Spinal cord (tissue), 10 donors: ENCODE measurements around the gene PHYHD1. TPM values are rescaled to one million over a fixed set of nuclear protein-coding genes. Genes with fewer than 3 reads are reported as not detected.

Experiments used
- DNase-seq, 6 donors: peaks; one replicate each; pipeline versions ENCODE4 v3.0.0 to v3.0.0-alpha.2; 2013 to 2015; ENCODE audit warnings: low spot score in 6 of 6, low read depth in 4 of 6
- H3K27ac ChIP-seq: one replicate; pipeline ENCODE4 v1.5.1; 2013; ENCODE audit warnings: low read depth, low read length, control low read depth
- H3K27me3 ChIP-seq: one replicate; pipeline ENCODE4 v1.6.1; 2013; ENCODE audit warnings: low read length; ENCODE audit not compliant: control insufficient read depth, insufficient read depth
- H3K36me3 ChIP-seq: one replicate; pipeline ENCODE4 v1.6.1; 2013; ENCODE audit warnings: low read length; ENCODE audit not compliant: control insufficient read depth, insufficient read depth
- H3K4me1 ChIP-seq: one replicate; pipeline ENCODE4 v1.6.1; 2013; ENCODE audit warnings: low read length; ENCODE audit not compliant: control insufficient read depth, insufficient read depth
- H3K4me3 ChIP-seq: one replicate; pipeline ENCODE4 v1.5.1; 2013; ENCODE audit warnings: low read depth, low read length, control low read depth
- H3K9me3 ChIP-seq: one replicate; pipeline ENCODE4 v1.6.1; 2013; ENCODE audit warnings: low read length; ENCODE audit not compliant: control insufficient read depth, insufficient read depth
- WGBS: methylation state at CpG from one replicate; pipeline ENCODE4 v1.1.5; 2013; ENCODE audit warnings: missing lambda C conversion rate; ENCODE audit not compliant: insufficient coverage; 5-methylcytosine and 5-hydroxymethylcytosine counted together
- polyA plus RNA-seq, 2 donors: library from polyadenylated mRNA; unstranded; fragments of 120-200 nt; gene quantifications; one replicate each; pipeline ENCODE4 v1.2.1, GENCODE V29; 2013; ENCODE audit not compliant: insufficient read length in 2 of 2
- total RNA-seq, 2 donors: library from RNA; depleted of rRNA in 1 of 2; stranded (reverse); fragments of 120-200 nt in 1 of 2; fragments of >200 nt in 1 of 2; gene quantifications; one replicate each; pipeline versions ENCODE4 v1.2.3 to v1.2.4, GENCODE V29; 2013 to 2014
- donor health status: healthy.

Gene PHYHD1
- total and polyA plus RNA-seq, 4 donors, result 7.8 to 29.9 (median 25.3) TPM

DNA sequence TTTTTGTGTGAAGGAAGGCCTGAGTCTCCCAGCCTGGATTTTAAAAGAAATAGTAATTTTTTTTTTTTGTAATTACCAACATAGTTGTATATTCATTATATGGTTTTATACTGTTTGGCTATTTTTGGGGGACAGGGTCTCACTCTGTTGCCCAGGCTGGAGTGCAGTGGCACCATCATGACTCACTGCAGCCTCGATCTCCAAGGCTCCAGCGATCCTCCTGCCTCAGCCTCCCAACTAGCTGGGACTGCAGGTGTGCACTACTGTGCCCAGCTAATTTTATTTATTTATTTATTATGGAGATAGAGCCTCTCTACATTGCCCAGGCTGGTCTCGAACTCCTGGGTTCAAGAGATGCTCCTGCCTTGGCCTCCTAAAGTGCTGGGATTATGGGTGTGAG lies 33.7 kb upstream of the PHYHD1 start:
- WGBS, result 80% methylated on average over 1 of the region's 3 CpGs
- peaks cover 60% of the 10 kb centered on the region for H3K36me3 ChIP-seq
- no peak overlapping the region for H3K4me3 ChIP-seq
- H3K27me3 ChIP-seq, result no peaks in the 10 kb centered on the region
- no peak overlapping the region for H3K27ac ChIP-seq
- no peaks in the 10 kb centered on the region for H3K9me3 ChIP-seq
- H3K4me1 ChIP-seq, result peaks cover 55% of the 10 kb centered on the region
- no peak for DNase-seq

DNA sequence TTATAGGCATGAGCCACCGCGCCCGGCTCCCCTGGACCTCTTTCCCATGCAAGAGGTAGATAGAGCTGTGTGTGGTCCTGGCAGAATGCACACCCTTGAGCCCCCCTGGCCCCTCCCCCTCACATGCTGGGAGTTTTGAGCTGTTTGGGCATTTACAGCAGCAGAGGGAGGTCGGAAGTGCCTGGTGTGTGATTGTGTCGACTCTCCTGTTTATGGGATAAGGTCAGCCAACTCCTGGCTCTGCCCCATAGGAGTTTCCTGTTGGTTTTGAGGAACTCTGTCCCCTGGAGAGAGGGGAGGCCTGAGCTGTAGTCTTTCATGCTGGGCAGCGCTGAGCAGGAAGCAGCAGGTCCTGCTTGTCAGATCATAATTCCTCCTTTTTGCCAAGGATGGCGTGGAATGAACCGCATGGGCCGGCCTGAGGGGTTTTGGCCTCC lies 32.9 kb upstream of the PHYHD1 start:
- Histone ChIP-seq H3K27ac (no peak overlapping the region), H3K36me3 (peaks cover 69% of the 10 kb centered on the region), H3K27me3 (no peaks in the 10 kb centered on the region), H3K4me3 (no peak overlapping the region), H3K4me1 (peaks cover 58% of the 10 kb centered on the region), H3K9me3 (no peaks in the 10 kb centered on the region)
- WGBS, result 14% methylated on average over 6 of the region's 9 CpGs
- DNase-seq, result peak in 2 of 6 donors; percentile 16 to 66

DNA sequence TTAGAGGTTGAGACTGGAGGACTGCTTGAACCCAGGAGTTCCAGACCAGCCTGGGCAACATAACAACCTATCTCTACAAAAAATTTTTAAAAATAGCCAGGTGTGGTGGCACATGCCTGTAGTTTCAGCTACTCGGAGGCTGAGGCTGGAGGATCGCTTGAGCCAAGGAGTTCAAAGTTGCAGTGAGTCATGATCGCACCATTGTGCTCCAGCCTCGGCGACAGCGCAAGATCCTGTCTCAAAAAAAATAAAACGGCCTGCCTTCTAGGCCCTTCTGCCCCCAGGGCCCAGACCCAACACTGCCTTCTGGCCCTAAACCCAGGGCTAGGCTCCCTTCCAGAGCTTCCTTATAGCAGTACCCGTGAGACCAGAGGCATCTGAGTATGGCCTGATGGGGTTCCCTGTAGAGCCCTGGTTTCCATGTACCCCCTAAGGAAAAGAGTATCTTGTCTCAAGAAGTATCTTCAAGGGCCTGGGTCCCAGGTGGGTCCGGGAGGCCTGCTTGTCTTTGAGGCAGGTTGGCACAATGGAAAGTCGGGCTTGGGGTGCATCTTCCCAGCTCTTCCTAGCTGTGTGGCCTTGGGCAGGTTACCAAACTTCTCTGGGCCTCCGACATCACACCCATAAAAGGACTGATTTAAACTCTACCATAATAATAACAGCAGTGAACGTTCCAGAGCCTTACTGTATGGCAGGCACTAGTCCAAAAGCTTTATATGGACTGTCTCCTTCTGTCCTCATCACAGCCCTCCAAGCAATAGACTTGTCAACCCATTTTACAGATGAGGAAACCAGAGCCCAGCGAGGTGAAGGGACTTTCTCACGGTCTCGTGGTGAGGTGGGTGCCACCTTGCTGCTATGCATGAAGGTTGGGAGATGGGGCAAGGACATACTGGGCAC lies 29.2 kb upstream of the PHYHD1 start:
- Histone ChIP-seq H3K4me3 (no peak overlapping the region), H3K27ac (peak overlapping the region; percentile 78), H3K36me3 (peaks cover 59% of the 10 kb centered on the region), H3K27me3 (no peaks in the 10 kb centered on the region), H3K9me3 (no peaks in the 10 kb centered on the region), H3K4me1 (peaks cover 44% of the 10 kb centered on the region)
- DNase-seq, result no peak
- WGBS, result 92% methylated on average over 15 of the region's 15 CpGs

DNA sequence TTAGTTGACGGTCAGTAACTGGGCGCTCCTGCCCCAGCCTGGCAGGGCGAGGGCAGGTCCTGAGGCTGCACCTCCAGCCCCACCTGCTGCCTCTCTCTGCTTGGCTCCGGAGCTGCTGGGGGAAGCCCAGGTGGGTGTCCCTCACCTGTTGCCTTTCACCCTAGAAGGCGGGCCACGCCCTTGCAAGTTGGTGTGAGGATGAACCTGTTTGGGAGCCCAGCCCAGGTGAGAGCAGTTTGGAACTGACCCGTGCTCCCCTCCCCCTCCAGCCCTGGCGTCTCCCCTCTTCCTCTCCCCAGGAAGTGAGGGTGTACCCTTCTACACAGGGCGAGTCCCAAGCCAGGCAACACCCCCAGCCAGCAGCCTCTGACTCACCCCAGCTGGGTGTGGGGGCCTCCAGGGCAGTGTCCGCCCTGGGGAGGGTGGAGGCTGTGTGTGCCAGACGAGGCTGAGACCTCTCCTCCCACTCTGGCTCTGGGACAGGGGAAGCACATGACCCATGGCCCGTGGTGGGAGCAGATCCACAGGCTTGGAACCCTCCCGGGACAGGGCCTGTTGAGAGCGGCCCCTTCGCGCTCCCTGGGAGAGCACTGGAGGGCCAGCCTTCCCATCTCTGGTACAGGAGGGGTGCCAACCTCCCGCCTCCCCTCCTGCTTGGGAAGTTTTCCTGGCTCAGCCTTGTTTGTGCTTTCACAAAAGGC lies 28.4 kb upstream of the PHYHD1 start:
- peak in 3 of 6 donors; percentile 68 to 91 (median 69) for DNase-seq
- Histone ChIP-seq H3K36me3 (peaks cover 57% of the 10 kb centered on the region), H3K27me3 (no peaks in the 10 kb centered on the region), H3K27ac (peak overlapping the region; percentile 78), H3K4me1 (peaks cover 44% of the 10 kb centered on the region), H3K9me3 (no peaks in the 10 kb centered on the region), H3K4me3 (no peak overlapping the region)
- 57% methylated on average over 12 of the region's 17 CpGs for WGBS

DNA sequence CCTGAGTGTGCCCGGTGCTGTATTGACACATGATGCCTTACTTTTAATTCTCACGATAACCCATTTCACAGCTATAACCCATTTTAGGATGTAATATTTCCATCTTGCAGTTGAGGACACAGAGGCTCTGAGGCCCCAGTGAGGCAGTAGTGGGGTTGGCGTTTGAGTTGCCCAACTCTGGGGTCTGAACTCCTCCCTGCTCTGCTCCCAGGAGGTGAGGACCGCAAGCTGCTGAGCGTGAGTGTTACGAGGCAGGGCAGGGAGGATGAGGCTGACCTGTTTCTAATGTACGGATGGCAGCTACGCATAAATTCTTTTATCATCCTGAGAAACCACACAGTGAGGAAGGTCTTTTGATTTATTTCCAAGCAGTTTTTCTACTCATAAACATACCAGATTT lies 27.4 kb upstream of the PHYHD1 start:
- H3K4me1 ChIP-seq, result peaks cover 40% of the 10 kb centered on the region
- peaks cover 54% of the 10 kb centered on the region for H3K36me3 ChIP-seq
- peak overlapping the region; percentile 78 for H3K27ac ChIP-seq
- H3K4me3 ChIP-seq, result no peak overlapping the region
- 60% methylated on average over 2 of the region's 8 CpGs for WGBS
- no peak for DNase-seq
- H3K9me3 ChIP-seq, result no peaks in the 10 kb centered on the region
- H3K27me3 ChIP-seq, result no peaks in the 10 kb centered on the region

DNA sequence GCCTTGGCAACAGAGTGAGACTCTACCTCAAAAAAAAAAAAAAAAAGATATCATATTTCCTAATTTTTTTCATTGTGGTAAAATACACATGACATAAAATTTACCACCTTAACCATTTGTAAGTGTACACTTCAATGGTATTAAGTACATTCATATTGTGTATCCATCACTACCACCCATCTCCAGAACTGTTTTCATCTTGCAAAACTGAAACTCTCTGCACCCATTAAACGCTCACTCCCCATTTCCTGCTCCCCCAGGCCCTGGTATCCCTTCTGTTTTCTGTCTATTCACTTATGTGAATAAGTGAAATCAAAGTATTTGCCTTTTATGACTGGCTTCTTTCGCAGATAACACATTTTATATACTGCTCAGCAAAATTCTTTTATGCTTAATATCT lies 26.0 kb upstream of the PHYHD1 start:
- H3K4me1 ChIP-seq, result peaks cover 43% of the 10 kb centered on the region
- H3K27ac ChIP-seq, result no peak overlapping the region
- DNase-seq, result no peak
- no CpG with 5 or more reads among the region's 2 CpGs for WGBS
- H3K9me3 ChIP-seq, result no peaks in the 10 kb centered on the region
- H3K36me3 ChIP-seq, result peaks cover 57% of the 10 kb centered on the region
- no peaks in the 10 kb centered on the region for H3K27me3 ChIP-seq
- no peak overlapping the region for H3K4me3 ChIP-seq

DNA sequence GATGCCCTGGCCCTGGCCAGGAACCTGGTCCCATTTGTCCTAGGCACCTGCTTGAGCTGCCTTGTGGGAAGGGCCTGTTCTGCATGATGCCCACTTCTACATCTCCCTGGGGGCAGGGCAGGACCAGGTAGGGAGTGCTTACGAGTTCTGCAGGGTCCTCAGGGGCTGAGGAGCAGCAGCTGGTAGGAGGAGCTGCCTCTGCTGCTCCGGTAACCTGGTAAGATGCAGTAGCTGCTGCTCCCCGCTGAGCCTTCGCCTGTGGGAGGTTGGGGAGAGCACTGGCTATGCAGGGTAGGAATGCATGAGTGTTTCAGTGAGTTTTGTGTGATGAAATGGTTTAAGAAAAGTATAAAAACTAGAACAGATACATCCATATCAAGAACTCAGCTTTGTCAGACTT lies 25.2 kb upstream of the PHYHD1 start:
- Histone ChIP-seq H3K9me3 (no peaks in the 10 kb centered on the region), H3K27me3 (no peaks in the 10 kb centered on the region), H3K4me3 (no peak overlapping the region), H3K36me3 (peaks cover 54% of the 10 kb centered on the region), H3K4me1 (peaks cover 40% of the 10 kb centered on the region), H3K27ac (no peak overlapping the region)
- WGBS, result 37% methylated on average over 4 of the region's 4 CpGs
- peak in 1 of 6 donors; percentile 9 for DNase-seq

DNA sequence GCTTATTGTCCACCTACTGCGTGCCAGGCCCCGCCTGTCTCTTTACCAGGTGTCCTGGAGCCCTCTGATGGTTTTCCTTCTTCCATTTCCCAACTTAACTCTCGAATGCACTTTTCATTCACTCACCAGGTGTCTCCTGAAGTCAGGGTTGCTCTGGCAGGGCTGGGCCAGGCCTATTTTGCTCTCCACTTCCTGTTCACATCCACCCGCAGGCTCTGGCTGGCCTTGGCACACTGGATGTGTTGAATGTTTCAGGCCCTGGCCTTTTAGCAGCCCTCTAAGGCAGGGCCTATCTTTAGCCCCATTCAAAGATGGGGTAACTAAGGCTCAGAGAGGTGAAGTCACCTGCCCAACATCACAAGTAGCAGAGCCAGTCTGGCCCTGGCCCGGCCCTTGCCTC lies 22.4 kb upstream of the PHYHD1 start:
- Histone ChIP-seq H3K27ac (no peak overlapping the region), H3K4me3 (no peak overlapping the region), H3K9me3 (no peaks in the 10 kb centered on the region), H3K36me3 (peaks cover 54% of the 10 kb centered on the region), H3K27me3 (no peaks in the 10 kb centered on the region), H3K4me1 (peaks cover 23% of the 10 kb centered on the region)
- DNase-seq, result no peak
- WGBS, result 94% methylated on average over 4 of the region's 5 CpGs

DNA sequence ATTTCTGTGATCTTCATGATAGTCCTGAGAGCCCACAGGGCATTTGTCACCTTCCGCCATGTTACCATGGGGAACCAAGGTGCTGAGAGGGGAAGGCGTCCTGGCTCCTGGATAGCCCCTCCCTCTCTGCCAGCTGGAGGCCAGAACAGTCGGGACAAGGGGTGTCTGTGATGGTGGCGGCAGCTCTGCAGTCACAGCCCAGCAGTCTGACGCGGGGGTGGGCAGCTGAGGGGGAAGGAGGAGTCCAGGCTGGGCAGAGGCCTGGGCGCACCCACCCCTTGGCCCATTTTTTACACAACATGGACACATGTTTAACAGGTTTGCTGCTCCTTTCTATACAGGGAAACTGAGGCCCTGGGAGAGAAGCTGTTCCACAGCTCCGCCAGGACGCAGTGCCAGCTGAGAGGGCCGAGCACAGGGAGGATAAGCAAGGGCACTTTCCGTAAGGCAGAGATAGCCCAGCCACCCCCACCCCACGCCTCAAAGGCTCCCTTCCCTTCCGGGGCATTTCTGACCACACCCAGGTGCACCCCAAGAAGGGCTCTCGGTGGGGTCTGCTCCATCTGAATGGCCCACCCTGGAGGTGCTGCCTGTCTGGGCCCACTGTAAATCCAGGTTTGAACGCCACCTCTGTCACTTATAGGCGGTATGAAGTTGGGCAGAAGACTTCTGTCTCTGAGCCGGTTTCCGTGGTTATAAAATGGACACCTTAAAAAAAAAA lies 21.8 kb upstream of the PHYHD1 start:
- 82% methylated on average over 10 of the region's 18 CpGs for WGBS
- no peak for DNase-seq
- H3K36me3 ChIP-seq, result peaks cover 53% of the 10 kb centered on the region
- no peaks in the 10 kb centered on the region for H3K27me3 ChIP-seq
- H3K27ac ChIP-seq, result no peak overlapping the region
- no peaks in the 10 kb centered on the region for H3K9me3 ChIP-seq
- H3K4me3 ChIP-seq, result no peak overlapping the region
- H3K4me1 ChIP-seq, result peaks cover 22% of the 10 kb centered on the region
